HepG2 (cell line): ENCODE measurements around the gene EBF4. TPM values are rescaled to one million over a fixed set of nuclear protein-coding genes. Genes with fewer than 3 reads are reported as not detected.

Source experiments
- ATAC-seq: fragments of 200-7000 bp; cut with Tn5 transposase; 3 replicates; pipeline ENCODE4 v1.9.1; 2020; ENCODE audit warnings: mild to moderate bottlenecking, moderate library complexity
- BruUV-seq: library from RNA; stranded (reverse); fragments of 400-500 nt; replicated peaks from 2 replicates; lab custom pipeline; 2021; lab: Mats Ljungman, UMichigan
- CTCF ChIA-PET: fragments of 300-600 bp; formaldehyde crosslinking; extraction: SDS; loops from one replicate; lab custom pipeline; 2021; ENCODE audit warnings: low total read pairs, inconsistent platforms, low intra/inter-chr PET ratio; lab: Yijun Ruan, JAX
- POLR2A ChIA-PET: fragments of 350-600 bp; sonication (Branson Sonifier 250); formaldehyde crosslinking; loops from one replicate; lab custom pipeline; 2020; ENCODE audit warnings: antibody characterized with exemption, inconsistent platforms; lab: Yijun Ruan, JAX
- DNase-seq: peaks from one replicate; pipeline ENCODE4 v3.0.0-alpha.2; 2015; ENCODE audit warnings: low spot score
- FAIRE-seq: peaks from 3 replicates; lab custom pipeline; 2011; peaks lifted over from hg19 to GRCh38; lab: Jason Lieb, UNC
- H2AFZ ChIP-seq: one replicate; pipeline ENCODE4 v1.6.1; 2011; ENCODE audit warnings: low read length, inconsistent platforms
- H3K27ac ChIP-seq: fragments of 300-600 bp; 3 replicates; pipeline ENCODE4 v1.8.0; 2011; ENCODE audit warnings: mixed run types, mild to moderate bottlenecking, mixed read lengths, low read length, inconsistent platforms; ENCODE audit not compliant: insufficient read depth; ENCODE audit errors: extremely low read length
- H3K27me3 ChIP-seq, 2 experiments: fragments of 200-600 bp in 1 of 2; 2 replicates in 1 of 2; 3 replicates in 1 of 2; pipeline versions ENCODE4 v1.6.0 to v1.8.0; 2011; ENCODE audit warnings: low read length in 2 of 2, mild to moderate bottlenecking in 2 of 2, moderate library complexity in 2 of 2, inconsistent platforms in 1 of 2; ENCODE audit not compliant: insufficient read depth in 2 of 2, control insufficient read depth in 1 of 2
- H3K36me3 ChIP-seq, 2 experiments: fragments of 200-600 bp in 1 of 2; replicated peaks in 1 of 2; 2 replicates in 1 of 2; 3 replicates in 1 of 2; pipeline versions ENCODE4 v1.5.1 to v1.8.0; 2011; ENCODE audit warnings: low read length in 2 of 2, inconsistent platforms in 1 of 2; ENCODE audit not compliant: insufficient read depth in 2 of 2, control insufficient read depth in 1 of 2
- H3K4me1 ChIP-seq: 2 replicates; pipeline ENCODE4 v1.5.1; 2012; ENCODE audit warnings: low read length, inconsistent platforms; ENCODE audit not compliant: insufficient read depth
- H3K4me2 ChIP-seq: 2 replicates; pipeline ENCODE4 v1.6.0; 2011; ENCODE audit warnings: low read depth, low read length, inconsistent platforms
- H3K4me3 ChIP-seq, 3 experiments: fragments of 200-600 bp in 1 of 3; sonication (generic), shearing (Covaris generic) in 1 of 3; replicated peaks in 1 of 3; 2 replicates each; pipeline ENCODE4 v1.5.1; 2011 to 2016; ENCODE audit warnings: low read length in 3 of 3, inconsistent platforms in 2 of 3, low read depth in 2 of 3, mild to moderate bottlenecking in 2 of 3, control low read depth in 1 of 3, mixed read lengths in 1 of 3; ENCODE audit not compliant: insufficient read depth in 1 of 3
- H3K79me2 ChIP-seq: one replicate; pipeline ENCODE4 v1.6.1; 2011; ENCODE audit warnings: low read length, inconsistent platforms; ENCODE audit not compliant: insufficient read depth
- H3K9ac ChIP-seq: 2 replicates; pipeline ENCODE4 v1.6.0; 2011; ENCODE audit warnings: mild to moderate bottlenecking, low read depth, low read length, inconsistent platforms; ENCODE audit not compliant: insufficient read depth
- H3K9me3 ChIP-seq: 2 replicates; pipeline ENCODE4 v1.5.1; 2012; ENCODE audit warnings: mild to moderate bottlenecking, low read length
- H4K20me1 ChIP-seq: 2 replicates; pipeline ENCODE4 v1.6.0; 2011; ENCODE audit warnings: inconsistent platforms, mild to moderate bottlenecking, low read length, moderate library complexity; ENCODE audit not compliant: insufficient read depth
- EEA1 ChIP-seq: sonication (generic); formaldehyde crosslinking; IDR thresholded peaks from 2 replicates; pipeline ENCODE4 v1.5.1; 2020; ENCODE audit warnings: mild to moderate bottlenecking, missing genetic modification reagents, borderline replicate concordance
- MAFK ChIP-seq, 2 experiments: IDR thresholded peaks in 1 of 2; conservative IDR thresholded peaks in 1 of 2; 2 replicates each; pipeline ENCODE4 v1.6.1; 2011; ENCODE audit warnings: improper control_type of control experiment in 2 of 2, low read length in 2 of 2
- MEF2D ChIP-seq: sonication (generic); formaldehyde crosslinking; IDR thresholded peaks from 2 replicates; pipeline ENCODE4 v1.5.1; 2020; ENCODE audit warnings: mild to moderate bottlenecking, missing genetic modification reagents
- NONO ChIP-seq, 2 experiments: fragments of 450-650 bp in 1 of 2; sonication (generic) in 1 of 2; formaldehyde crosslinking in 1 of 2; IDR thresholded peaks in 1 of 2; conservative IDR thresholded peaks in 1 of 2; 2 replicates each; pipeline versions ENCODE4 v1.6.1 to v1.8.0; 2017 to 2022; ENCODE audit warnings: mild to moderate bottlenecking in 1 of 2, missing genetic modification reagents in 1 of 2, moderate library complexity in 1 of 2
- SRF ChIP-seq: IDR thresholded peaks from 2 replicates; pipeline ENCODE4 v1.6.1; 2011; ENCODE audit warnings: mild to moderate bottlenecking, low read depth, low read length, moderate library complexity
- ZNF383 ChIP-seq: sonication (generic); formaldehyde crosslinking; IDR thresholded peaks from 2 replicates; pipeline ENCODE4 v1.4.0; 2020; ENCODE audit warnings: missing genetic modification reagents, mild to moderate bottlenecking, borderline replicate concordance
- ZNF746 ChIP-seq: sonication (generic); formaldehyde crosslinking; IDR thresholded peaks from 2 replicates; pipeline ENCODE4 v1.8.0; 2022; ENCODE audit warnings: mild to moderate bottlenecking, missing genetic modification reagents
- WGBS: methylation state at CpG from one replicate; pipeline ENCODE4 v1.1.6; 2017; ENCODE audit warnings: low lambda C conversion rate; 5-methylcytosine and 5-hydroxymethylcytosine counted together
- in situ Hi-C: cut with HindIII; loops from 2 replicates; pipeline ENCODE4 v1.10.0; 2017; ENCODE audit warnings: low pct_unique_long_range_greater_than_20kb; ENCODE audit not compliant: extremely low pct_ligation_motif_present
- intact Hi-C: fragments of 100-400 bp; cut with micrococcal nuclease; formaldehyde crosslinking; loops from one replicate; pipeline ENCODE4 v1.10.0; 2022; ENCODE audit not compliant: unreplicated experiment
- polyA plus RNA-seq, 8 experiments: library from polyadenylated mRNA; depleted of rRNA in 3 of 8; stranded (reverse) in 7 of 8; unstranded in 1 of 8; fragments of >200 nt; fragmentation: Illumina TruSeq in 4 of 8; extraction: Trizol in 4 of 8; gene quantifications; 2 replicates each; pipeline versions ENCODE4 v1.2.1 to v1.2.3, GENCODE V29; 2011 to 2016; ENCODE audit warnings: low read depth in 4 of 8, missing spikeins in 1 of 8, mixed read lengths in 1 of 8; ENCODE audit not compliant: insufficient read depth in 1 of 8
- total RNA-seq, 5 experiments: library from RNA; depleted of rRNA; stranded (reverse); fragments of >200 nt; fragmentation: Illumina TruSeq; extraction: Trizol; gene quantifications; 2 replicates each; pipeline ENCODE4 v1.2.3, GENCODE V29; 2016; ENCODE audit warnings: low read depth in 1 of 5
- TF ChIP-seq, protein P1 (sequence below): sonication (generic); formaldehyde crosslinking; IDR thresholded peaks from 2 replicates; pipeline ENCODE4 v1.4.0; 2020; ENCODE audit warnings: missing genetic modification reagents
- TF ChIP-seq, protein P2 (sequence below): sonication (generic); formaldehyde crosslinking; IDR thresholded peaks from 2 replicates; pipeline ENCODE4 v1.5.0; 2020; ENCODE audit warnings: mild to moderate bottlenecking, missing genetic modification reagents
- TF ChIP-seq, protein P3 (sequence below): fragments of 450-650 bp; IDR thresholded peaks from 2 replicates; pipeline ENCODE4 v1.6.1; 2016
- TF ChIP-seq, protein P4 (sequence below): IDR thresholded peaks from 2 replicates; pipeline ENCODE4 v1.6.1; 2012; ENCODE audit warnings: low read length, improper control_type of control experiment

Gene EBF4
- total and polyA plus RNA-seq, 2 of the 13 experiments (the other 11 are each of a cell fraction or from before 2014, with no cell fraction given) = 0.84 to 2.2 TPM

DNA sequence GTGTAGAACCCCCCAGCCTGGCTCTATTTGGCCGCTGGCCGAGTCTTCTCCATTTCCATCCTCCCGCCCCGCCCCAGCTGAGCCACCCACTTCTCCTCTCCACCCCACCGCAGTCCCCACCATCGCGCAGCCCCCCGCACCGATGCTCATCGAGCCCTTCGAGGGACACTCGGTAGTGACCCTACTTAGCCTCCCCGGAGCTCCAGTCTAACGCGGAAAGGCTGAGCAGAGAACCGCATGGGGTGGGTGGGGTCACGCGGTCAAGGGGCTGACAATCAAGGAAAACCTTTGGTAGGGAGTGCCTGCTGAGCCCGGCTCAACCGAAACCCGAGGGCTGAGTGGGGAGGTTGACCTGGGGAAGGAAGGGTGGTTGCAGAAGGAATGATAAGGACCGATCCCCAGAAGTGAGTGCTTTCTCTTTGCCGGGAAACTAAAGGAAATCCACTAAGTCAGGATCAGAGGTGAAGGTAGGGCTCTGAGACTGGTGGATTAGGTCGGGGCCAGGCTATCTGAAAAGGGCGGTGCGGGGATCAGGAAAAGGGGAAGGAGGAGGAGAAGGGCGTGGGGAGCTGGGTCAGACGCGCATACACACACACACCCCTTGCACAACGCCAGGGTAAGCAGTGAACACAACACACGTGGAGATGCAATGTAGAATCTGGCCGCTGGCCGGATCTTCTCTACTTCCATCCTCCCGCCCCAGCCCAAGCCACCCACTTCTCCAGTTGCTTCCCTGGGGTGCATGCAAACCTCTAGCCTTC is 58.1 kb downstream of the EBF4 start:
- Histone ChIP-seq H3K9me3 (no peaks in the 10 kb centered on the region), H3K36me3 (no peaks in the 10 kb centered on the region), H2AFZ (no peak overlapping the region), H3K4me1 (peaks cover 45% of the 10 kb centered on the region), H3K4me2 (peak overlapping the region; percentile 93), H4K20me1 (0 out of 2 replicates have a peak, but pooled peaks cover 3% of the 10 kb centered on the region), H3K27ac (no peak overlapping the region), H3K27me3 (peaks cover 19 to 85% of the 10 kb centered on the region in 2 experiments), H3K79me2 (no peaks in the 10 kb centered on the region), H3K4me3 (peak overlapping the region; percentile 0 to 79 (median 67); a peak in 5 of 6 replicates), H3K9ac (no peak overlapping the region)
- ChIA-PET POLR2A (no interaction called here), CTCF (no interaction called here)
- intact Hi-C loops = loop anchor here (5.0 kb wide), 1 partner anchor 38 kb away; no protein-coding TSS in a partner anchor
- peak; percentile 78 for FAIRE-seq
- ATAC-seq = peak; percentile 63
- DNase-seq = peak; percentile 59
- in situ Hi-C loops = loop anchor here (5.0 to 10.0 kb wide), 2 partner anchors 63 to 94 kb away; partner anchors contain the start of genes PCED1A and VPS16
- BruUV-seq = no TSS peak
- WGBS = 2% methylated on average over 34 of the region's 34 CpGs
- 0 out of 2 replicates have a peak, but pooled peaks have one; percentile 13 for TF ChIP-seq ZNF746 (CRISPR knock-in tag)
- no peak for TF ChIP-seq MEF2D (CRISPR knock-in tag)
- TF ChIP-seq MAFK (conservative IDR thresholded peaks at IDR 0.05 in 1 of 2, IDR thresholded peaks at IDR 0.05 in 1 of 2; ENCODE audit: low read length in 2 of 2) = no peak
- TF ChIP-seq, protein P1, sequence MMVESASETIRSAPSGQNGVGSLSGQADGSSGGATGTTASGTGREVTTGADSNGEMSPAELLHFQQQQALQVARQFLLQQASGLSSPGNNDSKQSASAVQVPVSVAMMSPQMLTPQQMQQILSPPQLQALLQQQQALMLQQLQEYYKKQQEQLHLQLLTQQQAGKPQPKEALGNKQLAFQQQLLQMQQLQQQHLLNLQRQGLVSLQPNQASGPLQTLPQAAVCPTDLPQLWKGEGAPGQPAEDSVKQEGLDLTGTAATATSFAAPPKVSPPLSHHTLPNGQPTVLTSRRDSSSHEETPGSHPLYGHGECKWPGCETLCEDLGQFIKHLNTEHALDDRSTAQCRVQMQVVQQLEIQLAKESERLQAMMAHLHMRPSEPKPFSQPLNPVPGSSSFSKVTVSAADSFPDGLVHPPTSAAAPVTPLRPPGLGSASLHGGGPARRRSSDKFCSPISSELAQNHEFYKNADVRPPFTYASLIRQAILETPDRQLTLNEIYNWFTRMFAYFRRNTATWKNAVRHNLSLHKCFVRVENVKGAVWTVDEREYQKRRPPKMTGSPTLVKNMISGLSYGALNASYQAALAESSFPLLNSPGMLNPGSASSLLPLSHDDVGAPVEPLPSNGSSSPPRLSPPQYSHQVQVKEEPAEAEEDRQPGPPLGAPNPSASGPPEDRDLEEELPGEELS (CRISPR knock-in tag) = 0 out of 2 replicates have a peak, but pooled peaks have one; percentile 2
- TF ChIP-seq, protein P2, sequence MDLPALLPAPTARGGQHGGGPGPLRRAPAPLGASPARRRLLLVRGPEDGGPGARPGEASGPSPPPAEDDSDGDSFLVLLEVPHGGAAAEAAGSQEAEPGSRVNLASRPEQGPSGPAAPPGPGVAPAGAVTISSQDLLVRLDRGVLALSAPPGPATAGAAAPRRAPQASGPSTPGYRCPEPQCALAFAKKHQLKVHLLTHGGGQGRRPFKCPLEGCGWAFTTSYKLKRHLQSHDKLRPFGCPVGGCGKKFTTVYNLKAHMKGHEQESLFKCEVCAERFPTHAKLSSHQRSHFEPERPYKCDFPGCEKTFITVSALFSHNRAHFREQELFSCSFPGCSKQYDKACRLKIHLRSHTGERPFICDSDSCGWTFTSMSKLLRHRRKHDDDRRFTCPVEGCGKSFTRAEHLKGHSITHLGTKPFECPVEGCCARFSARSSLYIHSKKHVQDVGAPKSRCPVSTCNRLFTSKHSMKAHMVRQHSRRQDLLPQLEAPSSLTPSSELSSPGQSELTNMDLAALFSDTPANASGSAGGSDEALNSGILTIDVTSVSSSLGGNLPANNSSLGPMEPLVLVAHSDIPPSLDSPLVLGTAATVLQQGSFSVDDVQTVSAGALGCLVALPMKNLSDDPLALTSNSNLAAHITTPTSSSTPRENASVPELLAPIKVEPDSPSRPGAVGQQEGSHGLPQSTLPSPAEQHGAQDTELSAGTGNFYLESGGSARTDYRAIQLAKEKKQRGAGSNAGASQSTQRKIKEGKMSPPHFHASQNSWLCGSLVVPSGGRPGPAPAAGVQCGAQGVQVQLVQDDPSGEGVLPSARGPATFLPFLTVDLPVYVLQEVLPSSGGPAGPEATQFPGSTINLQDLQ (CRISPR knock-in tag) = peak; percentile 59; the same call in 1 of the 2 replicates
- 0 out of 2 replicates have a peak, but pooled peaks have one; percentile 0 for TF ChIP-seq SRF
- TF ChIP-seq, protein P3, sequence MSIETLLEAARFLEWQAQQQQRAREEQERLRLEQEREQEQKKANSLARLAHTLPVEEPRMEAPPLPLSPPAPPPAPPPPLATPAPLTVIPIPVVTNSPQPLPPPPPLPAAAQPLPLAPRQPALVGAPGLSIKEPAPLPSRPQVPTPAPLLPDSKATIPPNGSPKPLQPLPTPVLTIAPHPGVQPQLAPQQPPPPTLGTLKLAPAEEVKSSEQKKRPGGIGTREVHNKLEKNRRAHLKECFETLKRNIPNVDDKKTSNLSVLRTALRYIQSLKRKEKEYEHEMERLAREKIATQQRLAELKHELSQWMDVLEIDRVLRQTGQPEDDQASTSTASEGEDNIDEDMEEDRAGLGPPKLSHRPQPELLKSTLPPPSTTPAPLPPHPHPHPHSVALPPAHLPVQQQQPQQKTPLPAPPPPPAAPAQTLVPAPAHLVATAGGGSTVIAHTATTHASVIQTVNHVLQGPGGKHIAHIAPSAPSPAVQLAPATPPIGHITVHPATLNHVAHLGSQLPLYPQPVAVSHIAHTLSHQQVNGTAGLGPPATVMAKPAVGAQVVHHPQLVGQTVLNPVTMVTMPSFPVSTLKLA = peak; percentile 14; the same call in 1 of the 2 replicates
- TF ChIP-seq NONO (IDR thresholded peaks at IDR 0.05) = no peak
- peak; percentile 31; the same call in 1 of the 2 replicates for TF ChIP-seq NONO (CRISPR knock-in tag; conservative IDR thresholded peaks at IDR 0.05)
- no peak for TF ChIP-seq ZNF383 (CRISPR knock-in tag)
- TF ChIP-seq, protein P4, sequence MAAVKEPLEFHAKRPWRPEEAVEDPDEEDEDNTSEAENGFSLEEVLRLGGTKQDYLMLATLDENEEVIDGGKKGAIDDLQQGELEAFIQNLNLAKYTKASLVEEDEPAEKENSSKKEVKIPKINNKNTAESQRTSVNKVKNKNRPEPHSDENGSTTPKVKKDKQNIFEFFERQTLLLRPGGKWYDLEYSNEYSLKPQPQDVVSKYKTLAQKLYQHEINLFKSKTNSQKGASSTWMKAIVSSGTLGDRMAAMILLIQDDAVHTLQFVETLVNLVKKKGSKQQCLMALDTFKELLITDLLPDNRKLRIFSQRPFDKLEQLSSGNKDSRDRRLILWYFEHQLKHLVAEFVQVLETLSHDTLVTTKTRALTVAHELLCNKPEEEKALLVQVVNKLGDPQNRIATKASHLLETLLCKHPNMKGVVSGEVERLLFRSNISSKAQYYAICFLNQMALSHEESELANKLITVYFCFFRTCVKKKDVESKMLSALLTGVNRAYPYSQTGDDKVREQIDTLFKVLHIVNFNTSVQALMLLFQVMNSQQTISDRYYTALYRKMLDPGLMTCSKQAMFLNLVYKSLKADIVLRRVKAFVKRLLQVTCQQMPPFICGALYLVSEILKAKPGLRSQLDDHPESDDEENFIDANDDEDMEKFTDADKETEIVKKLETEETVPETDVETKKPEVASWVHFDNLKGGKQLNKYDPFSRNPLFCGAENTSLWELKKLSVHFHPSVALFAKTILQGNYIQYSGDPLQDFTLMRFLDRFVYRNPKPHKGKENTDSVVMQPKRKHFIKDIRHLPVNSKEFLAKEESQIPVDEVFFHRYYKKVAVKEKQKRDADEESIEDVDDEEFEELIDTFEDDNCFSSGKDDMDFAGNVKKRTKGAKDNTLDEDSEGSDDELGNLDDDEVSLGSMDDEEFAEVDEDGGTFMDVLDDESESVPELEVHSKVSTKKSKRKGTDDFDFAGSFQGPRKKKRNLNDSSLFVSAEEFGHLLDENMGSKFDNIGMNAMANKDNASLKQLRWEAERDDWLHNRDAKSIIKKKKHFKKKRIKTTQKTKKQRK = no peak
- no peak for TF ChIP-seq EEA1 (CRISPR knock-in tag)
